ENCODE results near the gene ZNF83. TPM values are rescaled to one million over a fixed set of nuclear protein-coding genes. Genes with fewer than 3 reads are reported as not detected.

The ZNF83 gene
- total and polyA plus RNA-seq, 2 of the 4 experiments (the other 2 are of a cell fraction) = 32.9 to 36.9 TPM

- H3K36me3 ChIP-seq (ENCODE audit: control insufficient read depth, insufficient read depth, low read length) = peaks cover 7% of the 10 kb centered on the region
- no peak overlapping the region for H3K18ac ChIP-seq (ENCODE audit: low read depth, low read length)
- DNase-seq (no peak), ATAC-seq (ENCODE audit: low read depth) (no peak)
- H3K4ac ChIP-seq (ENCODE audit: low read depth, low read length) = no peak overlapping the region
- 0 out of 2 replicates have a peak, but pooled peaks cover 7% of the 10 kb centered on the region for H4K20me1 ChIP-seq (ENCODE audit: insufficient read depth, low read length)
- no peak for TF ChIP-seq MAFK (IDR thresholded peaks at IDR 0.05; ENCODE audit: low read depth, low read length)
- TF ChIP-seq MXI1 (IDR thresholded peaks at IDR 0.05; ENCODE audit: borderline replicate concordance, low read depth, low read length) = no peak
- no peak for TF ChIP-seq RCOR1 (IDR thresholded peaks at IDR 0.05; ENCODE audit: insufficient replicate concordance, low read length)
- TF ChIP-seq RAD21 (IDR thresholded peaks at IDR 0.05; ENCODE audit: low read length) = no peak
- no peak for TF ChIP-seq MAZ (IDR thresholded peaks at IDR 0.05; ENCODE audit: borderline replicate concordance, low read depth, low read length)
- no peak for TF ChIP-seq USF2 (IDR thresholded peaks at IDR 0.05; ENCODE audit: low read depth, low read length)
- no peak for TF ChIP-seq CHD1 (IDR thresholded peaks at IDR 0.05; ENCODE audit: low read depth, low read length)
- no peak for TF ChIP-seq SMC3 (IDR thresholded peaks at IDR 0.05; ENCODE audit: low read depth, low read length)
- no peak for TF ChIP-seq BHLHE40 (IDR thresholded peaks at IDR 0.05; ENCODE audit: low read depth, low read length)
- TF ChIP-seq POLR2A (IDR thresholded peaks at IDR 0.05; ENCODE audit: low read depth, low read length) = no peak
- no peak for TF ChIP-seq ELK1 (IDR thresholded peaks at IDR 0.05; ENCODE audit: borderline replicate concordance, low read depth, low read length)
- TF ChIP-seq CEBPB (IDR thresholded peaks at IDR 0.05; ENCODE audit: low read depth, low read length) = no peak
- TF ChIP-seq RFX5 (IDR thresholded peaks at IDR 0.05; ENCODE audit: low read depth, low read length) = no peak
- TF ChIP-seq CTCF (conservative IDR thresholded peaks at IDR 0.05; ENCODE audit: low read depth, low read length) = no peak
- no peak for TF ChIP-seq FOS (IDR thresholded peaks at IDR 0.05; ENCODE audit: low read depth, low read length)
- TF ChIP-seq NFE2L2 (IDR thresholded peaks at IDR 0.05; ENCODE audit: low read depth, low read length) = no peak
- H4K5ac ChIP-seq (ENCODE audit: low read depth, low read length) = no peak overlapping the region
- no peak overlapping the region for H3K4me3 ChIP-seq (ENCODE audit: insufficient read depth, low read depth, low read length)
- H3K4me2 ChIP-seq (ENCODE audit: low read depth, low read length) = no peak overlapping the region
- H4K91ac ChIP-seq (ENCODE audit: insufficient read depth, low read depth, low read length) = no peak overlapping the region
- no peak overlapping the region for H2AK9ac ChIP-seq (replicated peaks; ENCODE audit: low read depth, low read length, poor library complexity)
- intact Hi-C loops (cut with micrococcal nuclease) (no loop called here), dilution Hi-C loops (cut with HindIII; ENCODE audit: low sequenced_read_pairs, unreplicated experiment) (no loop called here), in situ Hi-C loops (cut with MboI; ENCODE audit: low sequenced_read_pairs) (no loop called here)
- H3K27ac ChIP-seq (ENCODE audit: insufficient read depth, low read length) = no peak overlapping the region
- H2BK5ac ChIP-seq (ENCODE audit: low read depth, low read length, poor library complexity, severe bottlenecking) = no peak overlapping the region
- WGBS, 2 experiments (ENCODE audit: extremely low coverage in 2 of 2, insufficient read length in 1 of 2) = 60% methylated on average over 1 of the region's 6 CpGs; no CpG with 5 or more reads in 1 of the 2 experiments
- H3K9ac ChIP-seq (ENCODE audit: low read depth, low read length) = no peak overlapping the region
- peaks cover 2% of the 10 kb centered on the region; the same call in 1 of the 2 replicates for H3K4me1 ChIP-seq (ENCODE audit: control insufficient read depth, insufficient read depth, low read length)
- no peak overlapping the region for H3K14ac ChIP-seq (replicated peaks; ENCODE audit: low read depth, low read length)
- ChIA-PET CTCF (no interaction called here), POLR2A (ENCODE audit: unreplicated experiment) (no interaction called here)
- H2BK120ac ChIP-seq (ENCODE audit: low read depth, low read length) = no peak overlapping the region
- peaks cover 13 to 53% of the 10 kb centered on the region in 2 experiments for H3K79me1 ChIP-seq (ENCODE audit: low read depth in 1 of 2, low read length in 2 of 2)
- H2AFZ ChIP-seq (replicated peaks; ENCODE audit: low read length, poor library complexity) = no peak overlapping the region
- H3K27me3 ChIP-seq (ENCODE audit: control insufficient read depth, insufficient read depth, low read length) = no peaks in the 10 kb centered on the region
- 0 out of 2 replicates have a peak, but pooled peaks cover 4% of the 10 kb centered on the region for H3K9me1 ChIP-seq (ENCODE audit: insufficient read depth, low read length)
- no peak overlapping the region for H3K23ac ChIP-seq (ENCODE audit: low read depth, low read length)
- no peak overlapping the region for H2AK5ac ChIP-seq (ENCODE audit: low read depth, low read length)
- no peak overlapping the region for H2BK15ac ChIP-seq (ENCODE audit: low read depth, low read length)
- no peak overlapping the region for H4K8ac ChIP-seq (ENCODE audit: low read depth in 2 of 2, low read length in 2 of 2)
- H3K56ac ChIP-seq (ENCODE audit: extremely low read depth, insufficient read depth, low read length) = no peak overlapping the region
- no peaks in the 10 kb centered on the region for H3K9me3 ChIP-seq (ENCODE audit: control insufficient read depth, insufficient read depth, low read length)
- H2BK20ac ChIP-seq (ENCODE audit: low read depth, low read length) = no peak overlapping the region
- BruUV-seq (replicated peaks) = no TSS peak
Observed at GRCh38 chr19:52667972-52668371, 29.8 kb upstream of the ZNF83 start.
